Astrocyte of the hippocampus (primary cell): ENCODE results near the gene PIEZO2.
"Not testable (repeated sequence)": the region's sequence is repeated elsewhere in the genome, so short reads cannot be mapped to it uniquely, and the experiment has no call there.

Experiments used
- DNase-seq: peaks from one replicate; pipeline ENCODE4 v3.0.0; 2011; ENCODE audit warnings: low read depth, low spot score

The PIEZO2 gene

GRCh38 chr18:10973567-10974203, 175.7 kb downstream of the PIEZO2 start:
- DNase-seq: peak; percentile 33

- no peak for DNase-seq
Measured at GRCh38 chr18:10971717-10972116, 177.7 kb downstream of the PIEZO2 start.

DNA sequence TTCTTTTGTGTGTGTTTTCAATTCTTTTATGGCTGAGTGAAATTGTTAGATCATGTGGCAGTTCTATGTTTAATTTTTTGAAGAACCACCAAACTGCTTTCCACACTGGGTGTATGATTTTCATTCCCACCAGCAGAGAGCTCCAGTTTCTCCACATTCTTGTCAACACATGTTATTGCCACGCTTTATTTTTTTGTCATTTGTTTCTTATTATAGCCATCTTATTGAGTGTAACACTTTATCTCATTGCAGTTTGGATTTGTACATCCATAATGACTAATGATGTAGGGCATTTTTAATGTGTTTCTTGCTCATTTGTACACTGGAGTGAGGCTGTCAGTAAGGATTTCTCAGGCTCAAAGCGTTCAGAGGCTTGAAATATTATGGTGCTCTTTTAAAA, 184.2 kb downstream of the PIEZO2 start:
- no peak for DNase-seq

DNA sequence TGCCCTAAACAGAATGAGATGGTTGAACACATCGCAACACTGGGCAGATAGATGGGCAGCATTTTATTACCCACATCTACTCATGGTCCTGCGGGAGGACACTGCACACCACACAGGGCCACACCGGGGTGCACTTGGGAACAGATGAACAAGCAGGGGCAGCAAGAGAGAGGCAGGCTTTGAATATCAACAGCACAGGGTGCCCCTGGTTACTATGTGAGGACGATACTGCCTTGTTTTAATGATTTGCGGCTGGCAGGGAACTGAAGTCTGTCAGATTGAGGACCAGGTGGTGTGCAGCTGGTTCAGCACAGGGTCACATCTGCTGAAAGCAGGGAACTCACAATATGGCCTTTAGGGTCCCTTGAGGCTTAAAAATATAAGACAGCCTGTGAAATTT, 195.7 kb downstream of the PIEZO2 start:
- DNase-seq: no peak

DNA sequence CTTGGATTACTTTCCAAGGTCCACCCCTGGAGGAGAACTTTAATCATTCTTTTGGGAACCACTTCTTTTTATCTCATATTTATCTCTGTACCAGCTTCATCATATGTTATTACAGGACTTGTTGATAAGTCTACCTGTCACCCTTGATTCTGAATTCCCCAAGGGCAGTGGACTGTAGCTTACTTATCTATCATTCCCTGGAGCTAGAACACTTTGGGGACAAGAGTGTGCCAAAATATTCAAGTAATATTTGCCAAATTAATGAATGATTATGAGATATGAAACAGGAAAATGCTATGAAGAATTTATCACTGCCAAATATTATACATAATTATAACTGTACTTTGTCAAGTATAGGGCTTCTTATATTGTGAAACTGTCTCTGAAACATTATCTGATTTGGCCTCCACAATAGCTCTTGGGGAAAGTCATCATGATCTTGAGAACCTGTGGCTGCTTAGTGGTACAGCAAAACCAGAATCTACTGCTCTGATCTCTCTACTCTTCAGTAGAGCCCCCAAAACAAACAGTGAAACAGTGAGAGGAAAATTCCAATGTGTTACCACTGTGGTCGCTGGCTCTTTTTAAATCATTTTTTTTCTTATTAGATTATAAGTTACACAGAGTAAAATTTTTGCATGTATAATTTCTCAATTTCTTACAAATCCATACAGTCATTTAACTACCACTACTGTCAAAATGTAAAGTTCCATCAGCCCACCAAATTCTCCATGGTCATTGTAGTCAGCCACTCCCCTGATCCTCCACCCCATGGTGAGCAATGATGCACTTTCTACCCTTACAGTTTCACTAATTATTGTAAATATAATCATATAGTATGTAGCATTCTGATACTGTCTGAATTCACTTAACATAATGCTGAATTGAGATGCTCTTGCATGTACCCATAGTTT, 197.5 kb downstream of the PIEZO2 start:
- DNase-seq: no peak

DNA sequence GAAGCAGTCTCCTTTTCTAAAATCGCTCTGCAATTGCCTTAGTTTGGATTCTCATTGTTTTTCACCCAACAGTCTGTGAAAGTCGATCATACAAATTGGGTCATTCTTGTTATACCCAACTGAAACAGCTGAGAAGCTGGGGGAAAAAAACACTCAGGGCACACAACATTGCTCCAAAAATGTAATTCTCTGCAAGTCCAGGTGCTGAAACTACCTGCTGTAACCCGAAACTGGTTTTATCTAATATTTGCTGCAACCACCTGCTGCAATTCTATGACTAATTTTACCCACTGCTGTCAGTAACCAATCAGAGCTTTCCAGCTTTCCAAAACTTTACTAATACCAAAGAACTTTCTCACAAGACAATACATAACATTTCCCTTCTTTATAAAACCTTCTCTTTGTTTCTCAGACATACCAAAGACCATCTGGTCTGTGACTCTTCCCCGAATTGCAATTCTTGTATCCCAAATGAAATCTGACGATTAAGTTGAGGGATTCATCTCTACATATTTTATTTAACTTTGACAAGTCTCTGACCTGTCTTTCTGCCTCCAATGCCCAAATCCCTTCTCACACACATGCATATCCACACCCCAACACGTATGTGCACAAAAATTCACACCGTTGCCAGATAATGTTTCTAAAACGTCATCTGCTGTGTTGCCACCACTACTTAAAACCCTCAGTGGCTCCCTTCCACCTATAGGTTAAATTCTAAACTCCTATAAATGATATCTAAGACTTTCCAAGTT, 198.3 kb downstream of the PIEZO2 start:
- no peak for DNase-seq

DNA sequence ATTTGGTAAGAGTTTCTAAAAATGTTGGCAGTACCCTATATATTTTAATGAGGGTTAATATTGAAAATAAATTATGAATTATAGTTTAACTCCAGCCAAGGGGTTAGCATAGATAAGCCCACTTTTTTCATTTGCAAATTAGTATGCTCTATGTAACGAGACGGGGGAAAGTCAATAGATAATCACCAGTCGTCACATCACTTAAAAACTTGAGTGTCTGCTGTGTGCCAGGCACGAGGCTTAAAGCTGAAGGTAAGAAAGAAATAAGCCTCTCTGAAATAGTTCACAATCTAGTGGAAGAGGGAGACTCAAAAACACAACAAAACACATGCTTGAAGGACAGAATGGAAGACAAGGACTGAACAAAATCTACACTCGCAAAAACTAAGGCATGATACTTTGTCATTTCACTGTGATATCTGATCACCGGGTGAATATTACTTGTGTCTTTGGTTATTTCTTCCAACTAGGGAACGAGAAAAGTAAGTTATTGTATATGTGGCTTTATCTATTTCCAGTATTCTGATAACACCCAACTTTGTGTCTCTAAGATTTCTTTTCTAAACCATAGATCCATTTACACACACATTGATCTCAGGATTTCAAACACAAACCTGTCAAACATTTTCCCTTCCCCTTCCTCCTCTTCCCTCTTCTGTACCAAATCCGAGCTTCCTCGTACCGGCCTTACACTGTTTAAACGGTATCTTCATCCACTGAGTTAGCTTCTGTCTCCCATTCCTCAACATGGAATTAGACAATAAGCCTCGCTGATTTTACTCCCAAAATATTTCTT, 199.1 kb downstream of the PIEZO2 start:
- DNase-seq: no peak

DNA sequence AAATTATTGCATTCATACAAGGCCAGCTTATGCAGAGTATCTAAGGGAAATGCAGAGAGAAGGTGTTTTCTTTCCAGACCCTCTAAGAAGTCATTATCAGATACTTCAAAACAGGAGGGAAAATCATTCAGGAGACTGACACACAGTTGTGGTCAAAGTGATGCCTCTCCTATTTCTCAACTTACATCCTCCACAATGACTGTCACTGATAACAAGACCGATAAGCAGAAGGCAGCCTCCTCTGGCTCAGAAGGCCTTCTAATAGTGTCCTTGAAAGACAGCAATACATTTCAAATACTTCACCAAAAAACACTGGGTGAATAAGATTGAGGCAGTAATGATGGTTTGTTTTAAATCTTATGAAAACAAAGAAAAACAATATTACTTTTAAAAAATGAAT, 199.7 kb downstream of the PIEZO2 start:
- DNase-seq: no peak

- DNase-seq: no peak
Measured at GRCh38 chr18:10948421-10948820, 200.9 kb downstream of the PIEZO2 start.

GRCh38 chr18:10946058-10946457, 203.3 kb downstream of the PIEZO2 start:
- no peak for DNase-seq

GRCh38 chr18:10942998-10943397, 206.4 kb downstream of the PIEZO2 start:
- DNase-seq: no peak

DNA sequence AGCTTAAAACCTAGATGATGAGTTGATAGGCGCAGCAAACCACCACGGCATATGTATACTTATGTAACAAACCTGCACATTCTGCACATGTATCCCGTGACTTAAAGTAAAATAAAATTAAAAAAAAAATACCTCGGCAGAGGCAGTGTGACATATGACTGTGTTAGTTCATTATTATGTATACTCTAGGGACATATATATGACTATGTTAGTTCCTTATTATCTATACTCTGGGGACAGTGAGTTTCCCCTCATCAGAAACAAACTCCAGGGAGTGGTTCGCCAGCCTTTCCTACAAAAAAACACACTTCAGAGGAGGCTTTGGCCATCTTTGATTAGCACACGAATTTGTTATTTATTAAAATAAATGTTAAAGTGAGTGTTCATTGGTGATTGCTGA, 209.5 kb downstream of the PIEZO2 start:
- DNase-seq: no peak

GRCh38 chr18:10937743-10938640, 211.4 kb downstream of the PIEZO2 start:
- DNase-seq: no peak

GRCh38 chr18:10936176-10937053, 213.0 kb downstream of the PIEZO2 start:
- no peak for DNase-seq

DNA sequence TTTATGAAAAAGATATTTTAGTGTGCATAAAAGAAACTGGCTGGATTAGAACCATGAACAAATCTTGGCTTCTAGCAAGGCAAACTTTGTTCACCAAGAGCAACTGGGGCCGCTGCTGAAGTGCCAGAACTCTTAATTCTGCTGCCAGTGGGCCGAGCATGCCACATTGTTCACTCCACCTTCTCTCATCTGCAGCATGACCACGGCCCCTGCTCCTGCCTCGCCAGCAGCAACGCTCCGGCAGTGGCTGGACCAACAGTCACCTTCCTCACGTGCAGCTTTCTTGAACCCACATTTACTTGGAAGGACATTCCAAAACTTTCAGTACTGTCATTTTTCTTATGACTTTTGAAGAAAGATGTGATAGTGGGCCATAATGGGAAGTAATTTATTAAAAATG, 213.8 kb downstream of the PIEZO2 start:
- DNase-seq: no peak

GRCh38 chr18:10933648-10934047, 215.7 kb downstream of the PIEZO2 start:
- not testable (repeated sequence) for DNase-seq

DNA sequence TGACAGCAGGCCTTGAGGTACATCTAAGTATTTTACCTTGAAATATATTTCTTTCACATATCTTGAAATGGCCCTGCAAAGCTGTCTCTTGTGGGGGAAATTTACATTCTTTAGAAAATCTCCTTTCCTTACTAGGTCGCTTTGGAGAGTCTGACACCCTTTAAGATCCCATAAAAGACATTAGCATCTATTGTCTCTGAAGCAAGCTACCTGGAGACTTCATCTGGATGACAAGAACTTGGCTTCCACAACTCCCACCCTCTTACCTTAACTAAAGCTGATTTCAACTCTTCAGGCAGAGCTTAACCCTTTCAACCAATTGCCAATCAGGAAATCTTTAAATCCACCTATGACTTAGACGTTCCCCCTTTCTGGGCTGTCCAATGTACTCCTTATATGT, 219.3 kb downstream of the PIEZO2 start:
- DNase-seq: no peak

GRCh38 chr18:10928772-10929373, 220.5 kb downstream of the PIEZO2 start:
- DNase-seq: peak; percentile 51
